T47D (cell line): ENCODE measurements around the gene ZHX3.

Experiments
- DNase-seq, 2 experiments: peaks; one replicate each; pipeline versions ENCODE4 v3.0.0 to v3.0.0-alpha.2; 2011 to 2012; ENCODE audit warnings: low read depth in 1 of 2, low spot score in 1 of 2
- JUND ChIP-seq: IDR thresholded peaks from 2 replicates; pipeline ENCODE4 v1.6.1; 2012; ENCODE audit warnings: low read depth
- in situ Hi-C: cut with HindIII; loops from 2 replicates; pipeline ENCODE4 v1.10.0; 2016; ENCODE audit warnings: low sequenced_read_pairs, low pct_unique_long_range_greater_than_20kb

ZHX3 gene

GRCh38 chr20:41229259-41229658 lies 88.3 kb downstream of the ZHX3 start:
- in situ Hi-C loops = no loop called here
- TF ChIP-seq JUND = no peak
- DNase-seq = no peak

- in situ Hi-C loops = no loop called here
- DNase-seq = no peak
- TF ChIP-seq JUND = no peak
Measured at GRCh38 chr20:41228858-41229257, 88.7 kb downstream of the ZHX3 start.

GRCh38 chr20:41226426-41226825 lies 91.1 kb downstream of the ZHX3 start:
- no peak for TF ChIP-seq JUND
- no peak for DNase-seq
- in situ Hi-C loops = no loop called here

- no peak for DNase-seq
- in situ Hi-C loops = no loop called here
- TF ChIP-seq JUND = no peak
Measured at GRCh38 chr20:41225091-41225490, 92.4 kb downstream of the ZHX3 start.

GRCh38 chr20:41224281-41224680 lies 93.2 kb downstream of the ZHX3 start:
- in situ Hi-C loops = no loop called here
- TF ChIP-seq JUND = no peak
- no peak for DNase-seq

- no peak for TF ChIP-seq JUND
- DNase-seq = no peak
- in situ Hi-C loops = no loop called here
Measured at GRCh38 chr20:41223112-41223511, 94.4 kb downstream of the ZHX3 start.

- in situ Hi-C loops = no loop called here
- no peak for TF ChIP-seq JUND
- no peak for DNase-seq
Measured at GRCh38 chr20:41222703-41223102, 94.8 kb downstream of the ZHX3 start.

GRCh38 chr20:41222296-41222695 lies 95.2 kb downstream of the ZHX3 start:
- DNase-seq = no peak
- no peak for TF ChIP-seq JUND
- in situ Hi-C loops = no loop called here

- in situ Hi-C loops = no loop called here
- no peak for TF ChIP-seq JUND
- DNase-seq = no peak
Measured at GRCh38 chr20:41221614-41222218, 95.8 kb downstream of the ZHX3 start.

GRCh38 chr20:41219824-41220223 lies 97.7 kb downstream of the ZHX3 start:
- DNase-seq = no peak
- in situ Hi-C loops = no loop called here
- no peak for TF ChIP-seq JUND

- no peak for TF ChIP-seq JUND
- no peak for DNase-seq
- in situ Hi-C loops = no loop called here
Measured at GRCh38 chr20:41218466-41218865, 99.1 kb downstream of the ZHX3 start.

GRCh38 chr20:41217422-41217821 lies 100.1 kb downstream of the ZHX3 start:
- no peak for TF ChIP-seq JUND
- in situ Hi-C loops = no loop called here
- DNase-seq = no peak

- in situ Hi-C loops = no loop called here
- DNase-seq = no peak
- no peak for TF ChIP-seq JUND
Measured at GRCh38 chr20:41214666-41215065, 102.9 kb downstream of the ZHX3 start.

GRCh38 chr20:41214202-41214601 lies 103.3 kb downstream of the ZHX3 start:
- DNase-seq = no peak
- TF ChIP-seq JUND = no peak

More at GRCh38 chr20:41214202-41214601, 103.3 kb downstream of the ZHX3 start:
- in situ Hi-C loops = no loop called here
